NCI-H2107 (cell line): Measurements from ENCODE around the gene WRNIP1.
"Not testable (repeated sequence)": the region's sequence is repeated elsewhere in the genome, so short reads cannot be mapped to it uniquely, and the experiment has no call there.

Source experiments
- DNase-seq: peaks from one replicate; lab custom pipeline; 2025; lab: John Stamatoyannopoulos, UW

The WRNIP1 gene

DNA sequence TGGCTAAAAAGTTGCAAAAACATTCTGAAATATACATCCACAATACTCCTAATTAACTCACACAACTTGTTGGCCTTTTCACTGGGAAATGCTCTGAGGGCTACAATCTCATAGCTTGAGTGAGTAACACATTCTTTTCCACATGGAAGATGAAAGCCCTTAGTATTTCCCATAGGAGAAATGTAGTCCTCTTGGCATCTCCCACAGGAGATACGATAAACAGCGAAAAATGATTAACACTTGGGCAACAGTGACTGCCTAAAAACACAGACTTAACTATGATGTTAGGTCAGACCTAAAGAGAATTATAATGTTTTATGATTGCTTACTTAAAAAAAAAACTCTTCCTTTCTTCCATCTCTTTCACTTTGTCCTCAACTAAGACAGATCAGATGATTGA, 23.4 kb upstream of the WRNIP1 start:
- no peak for DNase-seq

DNA sequence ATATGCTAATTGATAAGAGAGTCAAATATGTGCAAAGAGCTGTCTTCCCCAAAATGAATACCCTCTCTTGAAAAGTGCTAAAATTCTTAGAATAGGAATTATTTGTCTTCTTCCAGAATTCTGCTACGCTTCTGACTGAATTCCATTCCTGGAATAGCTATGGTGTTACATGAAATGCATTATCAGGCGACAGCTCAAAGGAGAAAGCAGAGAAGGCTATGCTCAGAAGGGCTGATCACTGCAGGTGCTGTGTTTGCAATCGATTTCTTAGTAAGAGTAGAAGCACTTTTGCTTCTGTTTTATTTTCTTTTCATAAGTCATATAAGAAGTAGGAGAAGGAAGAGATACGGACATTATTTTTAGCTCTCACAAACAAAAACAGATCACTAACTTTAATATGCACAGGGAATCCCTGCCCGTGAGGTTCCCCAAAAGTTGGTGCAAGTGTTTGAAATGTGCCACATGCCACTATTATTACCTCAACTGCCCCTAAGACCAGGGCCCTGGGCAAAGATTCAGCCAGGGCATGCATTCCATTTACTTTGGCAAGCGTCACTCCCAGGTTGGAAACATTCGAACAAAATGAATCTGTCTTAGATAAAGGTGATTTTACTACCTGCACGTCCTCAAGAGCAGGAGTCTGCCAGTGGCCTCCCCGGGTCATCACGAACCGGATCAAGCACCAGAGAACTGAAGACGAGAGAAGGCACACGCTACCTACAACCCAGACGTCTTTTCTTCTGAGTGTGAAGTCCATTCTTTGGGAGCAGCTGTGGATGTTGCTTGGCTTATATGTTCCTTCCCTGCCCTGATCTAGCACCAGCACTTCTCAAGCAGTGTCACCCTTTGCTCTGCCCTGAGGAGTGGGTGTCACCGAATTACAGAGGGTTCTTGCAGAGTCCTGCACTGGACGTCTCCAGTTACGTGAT, 21.6 kb upstream of the WRNIP1 start:
- no peak for DNase-seq

DNA sequence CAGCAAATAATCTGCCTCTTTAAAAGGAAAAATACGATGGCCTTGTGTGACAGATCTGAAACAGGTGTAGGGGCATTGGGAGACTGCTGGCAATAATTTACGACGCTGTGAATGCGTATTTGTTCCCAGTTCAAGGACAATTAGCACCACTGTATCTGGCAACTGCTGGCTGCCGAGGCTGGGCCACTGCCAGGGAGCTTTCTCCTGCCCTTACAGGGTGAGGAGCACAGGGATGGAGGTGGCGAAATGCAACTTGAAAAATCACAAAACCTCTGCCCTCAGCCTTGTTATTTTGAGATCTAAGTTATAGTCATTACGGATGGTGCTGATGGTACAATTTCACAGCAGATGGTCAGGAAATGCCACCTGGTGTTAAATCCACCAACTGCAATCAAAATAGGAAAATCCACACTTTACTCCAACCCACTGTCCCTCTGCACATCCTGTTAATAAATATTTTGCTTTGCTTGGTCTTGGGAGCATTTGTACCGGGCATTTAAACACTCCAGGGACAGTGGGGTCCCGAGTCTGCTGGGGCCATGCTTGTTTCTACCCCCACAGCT, 20.9 kb upstream of the WRNIP1 start:
- DNase-seq = no peak

DNA sequence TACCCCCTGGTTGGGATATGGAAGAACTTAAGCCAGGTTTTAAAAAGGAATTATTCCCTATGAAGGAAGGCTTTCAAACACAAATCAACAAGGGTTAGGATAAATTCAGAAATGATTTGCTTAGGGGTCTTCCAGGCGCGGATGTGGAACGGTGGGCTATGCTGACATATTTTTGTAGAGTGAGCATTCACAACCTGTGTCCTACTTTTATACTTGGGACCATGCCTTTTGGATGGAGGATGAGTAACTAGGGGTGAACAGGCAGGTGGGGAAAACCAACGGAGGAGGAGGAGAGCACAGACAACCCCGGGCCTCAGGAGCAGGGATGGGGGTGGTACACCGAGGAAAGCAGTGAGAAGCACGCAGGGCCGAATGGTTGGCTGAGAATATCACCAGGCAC, 20.4 kb upstream of the WRNIP1 start:
- DNase-seq = no peak

DNA sequence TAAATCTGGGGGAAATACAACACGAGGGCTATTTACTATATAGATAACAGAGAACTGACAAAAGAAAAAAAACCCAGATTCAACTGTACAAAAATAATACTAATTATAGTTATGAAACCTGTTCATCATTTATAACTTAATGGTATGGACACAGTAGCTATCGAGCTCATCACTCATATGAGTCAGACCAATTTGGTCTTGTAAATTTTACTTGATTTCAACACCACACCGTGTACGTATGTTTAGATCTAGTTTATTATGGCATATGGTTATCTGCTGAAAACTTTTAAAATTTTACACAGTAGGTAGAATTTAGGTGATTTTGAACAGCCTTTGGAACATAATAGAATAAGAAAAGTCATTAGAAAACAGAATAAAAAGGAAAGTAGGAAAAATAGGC, 19.9 kb upstream of the WRNIP1 start:
- DNase-seq = no peak

DNA sequence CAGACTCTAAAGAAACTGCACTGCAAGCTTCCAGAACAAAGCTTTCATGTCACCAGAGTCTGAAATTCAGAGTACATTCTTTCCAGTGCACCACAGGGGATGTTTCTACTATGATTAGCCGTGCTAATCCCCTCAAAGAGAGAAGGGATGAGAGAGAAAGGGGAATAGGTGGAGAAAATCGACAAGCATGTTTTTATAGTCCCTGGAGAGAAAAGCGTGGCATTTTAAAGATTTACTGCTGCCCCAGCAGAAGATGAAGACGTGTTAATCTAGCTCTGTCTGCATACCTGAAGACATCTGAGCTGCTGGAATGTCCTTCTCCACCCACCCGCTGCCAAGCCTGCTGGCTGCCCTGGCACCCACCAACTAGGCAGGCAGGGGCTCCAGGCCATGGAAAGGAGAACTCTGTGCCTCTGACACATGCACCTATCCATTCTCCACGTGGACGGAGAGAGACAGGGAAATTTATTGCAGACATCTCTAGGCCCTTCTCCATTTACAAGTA, 18.6 kb upstream of the WRNIP1 start:
- DNase-seq = no peak

DNA sequence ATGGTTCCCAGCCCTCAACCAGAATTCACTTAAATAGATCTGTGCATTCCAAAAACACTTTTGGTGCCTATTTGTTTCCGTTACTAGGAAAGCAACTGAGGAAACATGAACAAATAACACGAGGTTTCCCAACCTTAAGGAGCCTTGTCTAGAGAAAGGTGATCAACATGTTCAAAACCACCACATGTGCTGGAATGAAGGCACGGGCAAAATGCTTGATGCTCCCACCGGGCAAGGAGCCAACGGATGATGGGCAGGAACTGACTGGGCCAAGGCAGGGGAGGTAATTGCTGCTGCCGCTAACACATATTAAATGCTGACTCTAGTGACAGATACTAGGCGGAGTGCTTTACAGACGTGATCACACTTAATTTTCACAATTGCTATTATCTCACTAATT, 17.0 kb upstream of the WRNIP1 start:
- DNase-seq = no peak

DNA sequence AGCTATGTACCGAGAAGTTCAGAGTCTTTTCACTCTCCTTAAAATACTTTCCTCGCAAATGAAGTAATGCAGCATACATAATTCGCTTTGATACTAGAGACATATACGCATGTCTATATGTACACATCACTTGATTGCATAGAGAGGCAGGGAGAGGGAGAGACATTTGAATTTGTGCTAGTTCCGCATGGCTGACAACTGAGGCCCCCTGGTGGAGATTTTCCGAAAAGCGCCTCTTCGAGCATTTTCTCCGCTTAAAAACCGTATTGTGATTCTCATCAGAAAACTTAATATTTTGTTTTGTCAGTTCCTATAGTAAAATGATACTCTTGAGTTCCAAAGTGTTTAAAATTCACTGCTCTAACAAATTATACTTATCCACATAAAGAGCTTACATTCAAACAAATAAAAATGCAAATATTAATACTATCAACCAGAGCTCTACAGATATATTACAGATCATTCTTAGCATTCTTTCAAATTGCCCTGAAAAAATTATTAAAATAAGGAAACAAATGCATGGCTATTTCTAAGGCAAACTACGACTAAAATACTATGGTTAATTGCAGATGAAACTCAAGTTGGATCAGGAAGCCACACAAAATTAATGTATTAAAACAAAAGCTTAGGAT, 15.1 kb upstream of the WRNIP1 start:
- DNase-seq = no peak

DNA sequence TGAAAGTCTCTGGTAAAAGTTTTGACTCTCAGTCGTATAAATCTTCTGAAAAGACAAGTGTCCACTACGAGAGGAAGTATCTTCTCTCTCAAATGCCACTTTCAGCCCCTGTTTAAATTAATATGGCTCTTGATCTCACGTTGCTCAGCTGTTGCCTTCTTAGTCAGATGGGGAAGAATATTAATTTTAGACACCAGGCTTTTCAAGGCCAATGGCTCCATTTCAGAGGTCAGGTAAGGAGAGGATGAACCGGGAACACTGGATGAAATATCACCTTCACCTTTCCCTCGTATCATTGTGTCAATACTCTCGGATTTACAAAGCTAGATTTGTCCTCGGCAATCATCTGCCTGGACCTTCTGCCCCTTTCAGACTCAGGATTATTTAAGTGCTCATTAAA, 14.4 kb upstream of the WRNIP1 start, which contains the start of gene MYLK4:
MYLK4 (minus strand) TSS at position 91 of the 400 bp plus-strand sequence. CDS start 1,628 bp downstream, outside the sequence.
- no peak for DNase-seq

DNA sequence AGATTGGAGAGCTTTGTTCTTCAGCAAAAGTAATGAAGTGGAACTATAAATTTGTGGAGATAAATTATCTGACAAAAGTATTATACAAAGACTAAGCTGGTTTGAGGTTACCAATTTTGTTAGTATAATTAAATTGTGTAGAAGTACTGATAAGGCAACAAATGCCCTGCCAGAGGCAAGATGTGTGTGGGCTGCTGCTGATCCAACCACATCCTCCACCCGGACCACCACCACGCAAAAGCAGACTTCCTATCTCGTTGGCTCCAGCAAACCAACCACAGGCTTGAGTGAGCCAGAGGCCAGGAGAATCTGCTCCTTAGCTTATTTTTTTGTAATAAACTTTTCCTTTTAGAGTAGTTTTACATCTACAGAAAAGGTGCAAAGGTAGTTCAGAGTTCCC, 13.3 kb upstream of the WRNIP1 start:
- no peak for DNase-seq

DNA sequence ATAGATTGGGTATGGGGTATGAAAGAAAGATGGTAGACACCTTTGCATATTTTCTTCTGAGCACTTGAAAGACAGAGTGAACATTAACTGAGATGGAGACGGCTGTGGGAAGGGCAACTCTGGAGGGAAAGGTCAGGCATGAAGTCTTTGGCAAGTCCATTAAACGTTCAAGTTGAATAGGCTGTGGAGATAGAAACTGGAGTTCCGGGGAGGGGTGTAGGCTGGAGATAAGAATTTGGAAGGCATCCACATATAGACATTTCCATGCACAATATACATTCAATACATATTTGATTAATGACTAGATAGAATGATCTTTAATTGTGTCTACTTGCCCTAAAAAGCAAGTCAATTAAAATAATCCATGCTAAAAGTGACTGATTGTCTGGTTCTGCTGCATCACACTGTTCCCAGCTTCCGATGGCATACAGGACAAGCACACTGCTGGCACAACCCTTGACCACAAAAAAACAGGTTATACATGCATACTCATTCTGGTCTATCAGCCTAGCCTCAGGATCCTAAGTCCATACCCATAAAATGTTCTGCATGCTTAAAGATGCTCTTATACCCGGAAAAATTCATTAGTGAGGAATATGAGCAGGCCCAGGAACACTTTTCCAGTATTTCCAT, 12.6 kb upstream of the WRNIP1 start:
- DNase-seq = no peak

DNA sequence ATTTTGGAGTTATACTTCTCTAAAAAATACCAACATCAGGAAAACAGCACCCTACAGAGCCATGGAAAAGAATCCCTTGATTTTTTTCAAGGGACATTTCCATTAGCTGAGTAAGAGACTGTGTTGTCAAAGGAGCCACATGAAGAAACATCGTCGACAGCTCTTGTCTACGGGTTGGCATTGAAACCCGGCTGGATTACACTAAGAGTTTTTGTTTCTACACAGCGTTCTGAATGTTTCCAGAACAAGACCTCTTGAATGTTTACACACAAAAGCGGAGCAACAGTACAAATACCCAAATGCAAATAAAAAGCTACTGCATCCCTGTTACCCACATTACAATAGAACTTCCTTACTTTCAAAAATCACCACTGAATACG, 12.1 kb upstream of the WRNIP1 start:
- no peak for DNase-seq

DNA sequence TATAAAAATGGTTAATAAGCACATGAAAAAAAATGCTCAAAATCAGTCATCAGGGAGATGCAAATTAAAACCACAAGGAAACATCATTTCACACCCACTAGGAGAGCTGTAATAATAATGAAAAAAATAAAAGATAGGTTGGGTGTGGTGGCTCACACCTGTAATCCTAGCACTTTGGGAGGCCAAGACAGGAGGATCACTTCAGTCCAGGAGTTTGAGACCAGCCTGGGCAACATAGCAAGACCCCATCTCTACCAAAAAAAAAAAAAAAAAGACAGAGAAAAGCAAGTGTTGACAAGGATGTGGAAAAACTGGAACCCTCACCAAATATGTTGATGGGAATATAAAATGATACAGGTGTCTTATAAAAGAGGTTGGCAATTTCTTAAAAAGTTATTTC, 11.4 kb upstream of the WRNIP1 start:
- DNase-seq = no peak

DNA sequence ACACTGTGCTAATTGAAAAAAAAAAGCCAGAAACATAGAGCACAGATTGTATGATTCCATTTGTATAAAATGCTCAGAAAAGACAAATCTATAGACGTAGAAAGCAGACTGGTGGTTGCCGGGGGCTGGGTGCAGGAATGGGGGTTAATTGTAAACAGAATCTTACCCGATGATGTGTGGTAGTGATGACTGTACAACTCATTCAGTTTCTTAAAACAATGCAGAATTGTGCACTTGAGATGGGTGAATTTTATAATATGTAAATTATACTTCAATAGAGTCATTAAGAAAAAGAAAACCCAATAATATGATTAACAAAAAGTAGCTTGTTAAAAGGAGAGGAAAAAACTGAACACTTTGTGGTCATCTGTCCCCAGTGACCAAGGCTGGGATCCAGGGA, 10.8 kb upstream of the WRNIP1 start:
- no peak for DNase-seq

DNA sequence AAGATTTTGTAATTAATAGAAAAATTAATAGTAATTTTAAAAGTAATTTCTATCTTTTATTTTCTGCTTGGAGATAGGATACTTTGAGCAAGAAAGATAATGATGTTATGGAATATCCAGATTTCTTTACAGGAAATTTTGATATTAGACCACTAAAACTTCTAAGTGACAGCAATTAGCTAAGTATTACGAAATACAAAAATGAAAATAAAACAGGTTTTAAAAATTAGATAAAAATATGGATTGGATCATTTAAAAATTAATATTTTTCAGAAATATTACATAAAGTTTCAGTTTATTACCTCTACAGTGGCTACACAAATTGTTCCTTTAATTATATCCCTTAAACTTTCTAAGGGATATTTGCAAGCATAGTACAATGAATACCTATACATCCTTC, 10.3 kb upstream of the WRNIP1 start:
- DNase-seq = no peak

DNA sequence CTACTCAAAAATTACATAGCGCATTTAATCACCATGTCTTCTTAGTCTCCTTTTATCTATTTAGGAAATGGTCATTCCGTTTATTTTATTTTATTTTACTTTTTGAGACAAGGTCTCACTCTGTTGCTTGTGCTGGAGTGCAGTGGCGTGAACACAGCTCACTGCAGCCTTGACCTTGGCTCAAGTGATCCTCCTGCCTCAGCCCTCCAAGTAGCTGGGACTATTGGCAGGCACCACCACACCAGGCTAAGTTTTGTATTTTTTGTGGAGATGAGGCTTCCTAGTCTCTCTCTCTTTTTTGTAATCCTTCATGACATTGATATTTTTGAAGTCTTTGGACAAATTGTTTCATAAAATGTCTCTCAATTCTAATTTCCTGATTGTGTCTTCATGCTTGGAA, 9.7 kb upstream of the WRNIP1 start:
- DNase-seq = no peak

DNA sequence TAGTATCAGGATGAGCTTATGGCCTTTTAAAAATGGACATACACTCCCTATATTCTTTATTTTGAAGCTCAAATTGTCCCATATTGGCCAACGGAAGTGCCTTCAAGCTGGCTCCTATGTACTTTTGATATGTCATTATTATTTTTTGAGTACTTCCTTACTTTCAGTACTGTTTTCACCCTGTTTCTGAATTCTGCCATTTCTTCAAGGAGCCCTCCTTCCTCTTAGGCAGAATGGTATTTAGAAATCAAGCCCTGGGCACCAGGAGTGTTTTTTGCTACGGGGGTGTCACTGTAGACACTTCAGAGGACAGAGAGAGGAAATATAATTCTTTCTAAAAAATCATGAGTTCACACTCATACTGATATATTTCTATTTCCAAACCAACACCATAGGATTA, 9.0 kb upstream of the WRNIP1 start:
- no peak for DNase-seq

DNA sequence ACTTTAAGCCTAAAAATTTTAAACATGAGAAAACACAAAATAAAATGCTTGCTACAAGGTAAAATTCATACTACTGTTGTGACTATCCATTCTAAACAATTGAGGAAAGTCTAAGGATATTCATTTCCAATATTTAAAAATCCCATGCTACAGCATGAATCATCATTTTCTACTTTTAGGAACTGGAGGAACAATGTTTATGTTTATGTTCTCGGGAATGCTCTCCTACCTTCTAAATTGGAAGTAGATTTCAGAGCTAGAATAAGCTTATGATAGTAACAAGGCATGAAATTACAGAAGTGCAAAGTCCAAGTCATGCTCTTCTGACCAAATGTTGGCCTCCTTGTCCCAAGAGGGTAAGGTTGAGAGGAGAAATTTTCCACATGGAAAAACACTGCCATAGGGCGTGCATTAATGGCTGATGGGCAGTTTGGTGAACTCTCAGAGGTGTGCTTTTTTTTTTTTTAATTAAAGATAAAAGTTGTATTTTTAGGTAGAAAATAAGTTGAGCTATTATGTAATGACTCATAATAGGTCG, 8.4 kb upstream of the WRNIP1 start:
- no peak for DNase-seq

DNA sequence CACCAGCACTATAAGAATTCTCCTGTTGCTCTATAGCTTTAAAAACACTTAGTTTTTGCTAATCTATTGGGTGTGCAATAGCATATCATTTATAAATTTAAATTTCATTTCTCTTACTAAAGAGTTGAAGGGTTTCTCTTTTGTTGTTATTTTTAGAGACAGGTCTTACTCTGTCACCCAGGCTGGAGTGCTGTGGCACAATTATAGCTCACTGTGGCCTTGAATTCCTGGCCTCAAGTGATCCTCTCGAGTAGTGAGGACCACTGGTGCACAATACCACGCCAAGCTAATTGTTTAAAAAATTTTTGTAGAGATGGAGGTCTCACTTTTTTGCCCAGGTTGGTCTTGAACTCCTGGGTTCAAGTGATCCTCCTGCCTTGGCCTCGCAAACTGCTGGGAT, 6.2 kb upstream of the WRNIP1 start:
- no peak for DNase-seq

DNA sequence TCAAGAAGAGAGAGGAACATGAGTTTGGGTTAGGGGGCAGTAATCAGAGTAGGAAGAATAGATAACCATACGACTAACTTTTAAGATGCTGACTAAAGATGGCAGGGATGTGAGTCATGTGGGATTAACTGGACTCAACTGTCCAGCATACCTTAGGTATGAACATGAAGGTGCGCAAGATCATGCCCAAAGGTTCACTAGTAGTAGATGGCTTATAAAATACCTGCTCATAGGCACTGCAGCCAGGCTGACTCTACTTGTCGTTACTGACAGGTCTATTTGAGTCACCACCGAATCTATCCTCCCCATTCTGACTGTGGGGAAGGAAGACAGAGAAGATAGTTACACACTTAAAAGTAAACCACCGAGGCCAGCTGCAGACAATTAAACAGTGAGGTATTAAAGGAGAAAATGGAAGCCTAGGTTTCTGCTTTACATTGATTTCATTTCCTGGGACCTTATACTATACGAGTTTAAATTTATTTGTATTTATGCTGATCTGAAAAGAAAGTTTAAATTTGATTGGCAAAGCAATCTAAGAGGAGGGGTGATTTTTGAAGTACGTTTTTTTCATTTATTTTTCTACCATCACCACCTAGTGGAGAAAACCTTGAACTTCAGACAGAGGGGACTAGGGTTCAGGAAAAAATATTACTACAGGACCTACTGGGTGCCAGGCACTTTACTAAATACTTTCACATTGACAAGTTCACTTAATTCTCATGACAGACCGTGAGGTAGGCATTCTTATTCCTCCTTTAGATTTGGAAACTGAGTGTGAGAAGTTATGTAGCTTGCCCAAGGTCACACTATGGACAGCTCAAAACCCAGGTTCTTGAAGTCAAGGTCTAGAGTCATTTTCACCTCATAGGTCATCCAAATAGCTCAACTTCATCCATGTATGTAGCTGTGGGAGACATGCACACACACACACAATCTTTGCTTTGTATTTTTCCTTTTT, 4.0 kb upstream of the WRNIP1 start:
- DNase-seq = no peak

DNA sequence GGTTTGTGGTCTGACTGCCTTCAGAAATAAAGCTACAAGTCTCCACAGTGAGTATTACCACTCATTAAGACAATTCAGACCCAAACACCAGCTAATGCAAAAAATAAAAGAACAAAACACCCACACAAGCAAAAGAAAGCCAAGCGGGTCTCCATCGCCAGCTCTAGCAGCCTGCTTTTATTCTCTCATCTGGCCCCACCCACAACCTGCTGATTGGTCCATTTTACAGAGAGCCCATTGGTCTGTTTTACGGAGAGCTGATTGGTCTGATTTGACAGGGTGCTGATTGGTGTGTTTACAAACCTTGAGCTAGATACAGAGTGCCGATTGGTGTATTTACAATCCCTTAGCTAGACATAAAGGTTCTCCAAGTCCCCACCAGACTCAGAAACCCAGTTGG, 2.3 kb upstream of the WRNIP1 start:
- DNase-seq = not testable (repeated sequence)
